Stimulated activated CD4-positive, alpha-beta T cell treated with anti-CD3 and anti-CD28 coated beads, Interleukin-4, amount 100 ng/mL, for 48 hours (primary cell): ENCODE measurements around the gene S100A9.
A peak's percentile ranks its signal among the peaks of the same experiment; 100 is the strongest.
"Not testable (repeated sequence)": the region's sequence is repeated elsewhere in the genome, so short reads cannot be mapped to it uniquely, and the experiment has no call there.

Experiments used
- DNase-seq, 2 donors: peaks; one replicate each; pipeline ENCODE4 v3.0.0-alpha.2; 2020; ENCODE audit warnings: low read depth in 2 of 2

Gene S100A9

DNA sequence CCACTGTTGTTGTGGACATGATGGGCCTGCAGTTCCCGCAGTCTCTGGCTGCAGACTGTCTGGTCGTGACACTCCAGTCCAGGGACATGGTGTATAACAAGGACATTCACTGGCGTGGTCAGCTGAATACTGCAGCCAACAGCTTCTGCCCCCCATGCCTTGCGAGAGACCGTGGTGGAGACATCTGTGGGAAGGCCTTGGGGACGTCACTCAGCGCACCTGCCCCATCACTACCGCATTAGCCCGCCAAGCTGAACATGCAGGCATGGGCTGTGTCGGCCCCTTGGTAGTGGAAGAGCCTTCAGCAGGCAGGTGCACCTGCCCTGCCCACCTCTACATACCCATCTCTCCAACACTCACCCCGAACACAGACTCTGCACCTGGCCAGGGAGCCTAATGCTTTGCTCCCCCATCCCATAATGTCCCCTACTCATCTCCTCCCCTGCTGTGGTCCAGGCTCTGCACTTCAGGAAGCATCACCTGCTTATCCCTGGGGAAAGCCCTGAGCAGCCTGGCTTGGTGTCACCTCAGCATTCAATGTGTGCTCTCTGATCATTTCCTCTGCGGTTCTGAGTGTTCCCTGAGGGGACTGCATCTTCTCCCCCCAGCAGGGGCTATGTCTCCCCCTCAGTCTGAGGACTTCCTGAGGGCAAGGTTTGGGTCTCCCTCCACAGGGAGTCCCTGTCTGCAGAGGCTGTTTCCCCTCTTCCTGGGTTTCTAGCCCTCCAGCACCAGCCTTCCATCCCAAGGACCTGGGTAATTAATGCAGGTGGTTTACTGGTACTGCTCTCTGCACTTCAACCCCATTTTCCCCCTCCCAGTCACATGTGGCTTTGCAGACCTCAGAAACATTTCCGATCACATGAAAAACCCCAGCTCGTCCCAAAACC lies 12.2 kb upstream of the S100A9 start:
- no peak for DNase-seq

DNA sequence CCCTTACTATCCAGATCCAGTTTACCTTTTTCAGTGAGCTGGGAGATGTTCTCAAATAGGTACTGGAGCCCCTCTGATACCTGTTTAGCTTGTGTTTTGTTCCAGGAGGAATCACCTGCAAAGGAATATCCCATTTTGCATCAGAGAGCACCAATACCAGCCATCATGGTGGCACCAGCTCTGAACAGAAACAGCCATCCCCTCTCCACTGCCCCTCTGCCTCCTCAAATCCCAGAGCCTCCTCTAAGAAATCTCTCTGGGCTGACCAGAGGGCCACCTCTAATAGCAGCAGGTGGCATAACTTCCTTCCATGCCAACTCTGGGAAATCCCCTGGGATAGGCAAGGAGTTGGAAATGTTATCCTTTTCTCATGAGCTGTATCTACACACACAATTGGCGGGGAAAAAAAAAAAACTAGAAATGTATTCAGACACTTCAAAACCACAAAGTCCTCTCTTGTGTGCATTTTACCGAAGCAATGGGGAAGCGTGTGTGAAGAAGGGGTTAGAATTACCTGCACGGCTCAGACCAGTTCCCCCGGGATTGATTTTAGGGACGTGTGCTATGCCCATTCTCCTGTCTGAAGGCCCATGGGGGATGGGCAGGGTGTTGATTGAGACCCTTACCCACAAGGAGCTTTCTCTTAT lies 11.5 kb upstream of the S100A9 start:
- DNase-seq, result no peak

DNA sequence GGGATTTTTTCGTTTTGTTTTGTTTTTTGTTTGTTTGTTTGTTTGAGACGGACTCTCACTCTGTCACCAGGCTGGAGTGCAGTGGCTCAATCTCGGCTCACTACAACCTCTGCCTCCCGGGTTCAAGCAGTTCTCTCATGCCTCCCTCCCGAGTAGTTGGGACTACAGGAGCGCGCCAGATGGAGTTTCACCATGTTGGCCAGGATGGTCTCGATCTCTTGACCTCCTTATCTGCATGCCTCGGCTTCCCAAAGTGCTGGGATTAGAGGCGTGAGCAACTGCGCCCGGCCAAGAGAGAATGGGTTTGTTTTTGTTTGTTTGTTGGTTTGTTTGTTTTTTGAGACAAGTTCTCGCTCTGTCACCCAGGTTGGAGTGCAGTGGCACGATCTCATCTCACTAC lies 10.6 kb upstream of the S100A9 start:
- DNase-seq, result not testable (repeated sequence)

DNA sequence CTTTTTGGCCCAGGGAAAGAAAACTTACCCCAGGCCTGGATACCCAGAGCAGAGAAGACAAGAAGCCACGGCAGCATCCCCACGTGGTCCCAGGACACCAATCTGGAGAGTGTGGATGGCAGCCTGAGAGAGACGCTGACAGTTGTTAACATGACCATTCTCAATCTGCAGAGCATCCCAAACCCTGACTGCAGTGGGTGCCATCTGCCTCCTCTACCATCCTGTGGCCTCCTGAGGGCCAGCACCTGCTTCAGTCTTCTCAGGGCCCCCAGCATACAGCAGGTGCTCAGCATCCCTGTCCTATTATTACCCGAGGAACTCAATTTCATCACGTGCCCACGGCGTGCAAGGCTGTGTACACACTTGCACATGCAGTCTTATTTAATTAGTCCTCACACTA lies 9.8 kb upstream of the S100A9 start:
- no peak for DNase-seq

DNA sequence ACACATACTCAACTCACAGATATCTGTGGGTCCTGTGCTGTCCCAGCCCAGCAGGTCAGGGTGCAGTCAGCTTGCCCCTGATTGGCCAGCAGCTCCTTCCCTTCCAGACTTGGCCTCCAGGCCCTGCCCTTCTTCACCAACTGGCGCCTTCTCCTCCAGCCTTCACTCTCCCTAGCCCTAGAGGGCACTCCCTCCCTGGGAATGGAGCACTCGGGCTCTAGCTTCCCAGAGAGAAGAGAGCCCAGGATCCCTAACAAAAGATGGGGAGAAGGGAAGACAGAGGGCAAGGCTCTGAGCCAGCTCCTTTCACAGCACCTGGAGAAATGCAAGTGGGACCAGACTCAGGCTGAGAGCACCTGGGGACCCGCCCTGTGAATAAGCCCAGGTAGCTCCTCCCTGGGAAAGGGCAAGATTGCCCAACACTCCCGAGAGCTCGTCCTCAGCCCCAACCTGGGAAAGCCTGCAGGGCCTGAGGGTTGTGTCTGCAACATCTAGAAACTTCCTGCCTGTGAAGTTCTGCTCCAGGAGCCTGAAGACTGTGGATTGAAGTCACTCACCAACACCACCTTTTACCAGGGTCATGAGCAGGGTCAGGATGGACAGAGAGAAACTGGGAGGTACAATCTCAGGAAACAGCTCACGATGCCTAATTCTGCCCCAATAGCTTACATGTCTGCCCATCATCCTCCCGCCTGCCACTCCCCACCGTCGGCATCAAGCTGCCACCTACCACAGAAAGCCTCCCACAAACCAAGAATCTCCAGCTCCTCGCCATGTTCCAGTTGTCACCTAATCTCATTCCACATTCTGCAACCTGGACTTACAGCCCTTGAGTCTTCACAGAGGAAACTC lies 8.9 kb upstream of the S100A9 start, which contains the start of gene PGLYRP4:
Gene PGLYRP4 (minus strand): TSS at position 331 of the 852 bp plus-strand sequence. CDS start 909 bp downstream, outside the sequence.
- no peak for DNase-seq

DNA sequence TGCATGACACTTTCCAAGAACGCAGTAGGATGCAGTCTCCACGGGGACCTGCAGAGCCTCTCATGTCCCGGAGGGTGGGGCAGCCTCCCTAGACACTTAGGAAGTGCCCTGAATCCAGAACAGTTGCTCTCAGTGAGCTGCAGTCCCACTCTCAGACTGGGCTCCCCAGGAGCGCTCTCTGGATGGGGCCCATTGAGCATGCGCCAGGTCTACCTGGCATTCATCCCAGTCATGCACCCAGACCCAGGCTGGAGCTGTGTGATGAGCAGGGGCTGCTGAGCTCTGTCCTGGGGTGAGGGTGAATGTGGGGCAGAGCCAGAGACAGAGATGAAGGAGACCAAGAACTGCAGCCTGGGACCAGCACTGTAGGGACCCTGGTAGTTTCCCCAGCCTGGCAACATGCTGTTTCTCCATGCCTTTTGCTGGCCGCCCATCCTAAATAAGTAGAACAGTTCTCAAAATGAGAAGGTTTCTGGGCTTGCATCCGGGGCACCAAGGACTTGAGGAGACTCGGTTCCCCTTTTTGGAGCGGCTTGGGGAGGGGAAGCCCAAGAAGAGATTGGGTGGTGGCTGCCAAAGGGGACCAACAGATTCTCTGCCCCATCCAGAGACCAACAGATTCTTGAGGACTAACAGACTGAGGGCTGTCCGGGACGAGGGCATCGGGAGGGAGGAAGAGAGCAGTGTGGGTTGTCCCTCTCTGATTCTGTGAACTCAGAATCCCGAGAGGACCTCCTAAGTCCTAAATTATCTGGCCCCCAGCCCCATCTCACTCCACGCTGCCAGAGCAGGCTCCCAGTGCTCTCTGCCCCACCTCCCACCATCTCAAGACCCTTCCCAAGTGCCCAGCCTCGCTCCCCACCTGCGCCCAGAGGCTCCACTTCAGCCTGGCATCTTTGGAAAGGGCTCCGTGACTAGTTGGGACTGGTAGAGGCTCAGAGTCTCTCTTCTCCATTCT lies 8.0 kb upstream of the S100A9 start:
- no peak for DNase-seq

DNA sequence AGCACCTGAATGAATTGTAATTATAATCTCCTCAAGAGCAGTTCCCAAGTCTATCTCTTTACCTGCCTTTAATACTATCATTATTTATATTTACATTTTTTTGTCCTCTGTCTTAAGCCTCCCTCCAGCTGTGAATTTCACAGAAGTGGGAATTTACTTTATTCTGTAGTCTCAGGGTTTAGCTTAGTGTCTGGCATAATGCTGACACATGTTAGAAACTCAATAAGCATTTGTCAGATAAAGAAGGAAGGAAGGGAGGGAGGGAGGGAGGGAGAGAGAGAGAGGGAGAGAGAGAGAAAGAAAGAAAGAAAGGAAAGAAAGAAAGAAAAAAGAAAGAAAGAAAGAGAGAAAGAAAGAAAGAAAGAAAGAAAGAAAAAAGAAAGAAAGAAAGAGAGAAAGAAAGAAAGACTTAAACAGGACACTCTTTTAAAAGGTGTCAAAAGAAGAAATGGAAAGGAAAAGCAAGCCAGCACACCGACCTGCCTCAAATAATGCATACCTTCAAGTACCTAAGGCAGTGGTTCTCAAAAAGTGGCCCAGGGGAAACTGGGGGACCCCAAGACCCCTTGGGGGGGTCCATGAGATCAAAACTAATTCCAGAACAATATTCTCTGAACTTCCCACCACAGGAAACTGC lies 7.2 kb upstream of the S100A9 start:
- no peak for DNase-seq

DNA sequence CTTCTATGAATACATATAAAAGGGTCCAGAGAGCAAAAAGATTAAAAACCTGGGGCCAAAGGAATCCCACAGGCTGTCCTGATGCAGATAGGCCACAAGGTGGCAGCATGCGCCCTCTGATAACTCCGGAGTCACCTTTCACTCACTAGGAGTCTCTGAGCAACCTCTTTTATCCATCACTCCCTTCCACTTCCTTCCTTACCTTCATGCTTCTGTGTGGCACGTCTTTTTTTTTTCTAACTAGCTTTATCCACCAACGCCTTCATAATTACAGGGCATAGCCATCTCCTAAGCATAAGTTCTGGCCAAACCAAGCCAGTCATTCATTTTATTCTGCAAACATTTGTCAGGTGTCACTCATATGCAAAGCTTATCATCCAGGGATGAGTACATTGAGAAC lies 5.1 kb upstream of the S100A9 start:
- peak; percentile 35 to 49 for DNase-seq

DNA sequence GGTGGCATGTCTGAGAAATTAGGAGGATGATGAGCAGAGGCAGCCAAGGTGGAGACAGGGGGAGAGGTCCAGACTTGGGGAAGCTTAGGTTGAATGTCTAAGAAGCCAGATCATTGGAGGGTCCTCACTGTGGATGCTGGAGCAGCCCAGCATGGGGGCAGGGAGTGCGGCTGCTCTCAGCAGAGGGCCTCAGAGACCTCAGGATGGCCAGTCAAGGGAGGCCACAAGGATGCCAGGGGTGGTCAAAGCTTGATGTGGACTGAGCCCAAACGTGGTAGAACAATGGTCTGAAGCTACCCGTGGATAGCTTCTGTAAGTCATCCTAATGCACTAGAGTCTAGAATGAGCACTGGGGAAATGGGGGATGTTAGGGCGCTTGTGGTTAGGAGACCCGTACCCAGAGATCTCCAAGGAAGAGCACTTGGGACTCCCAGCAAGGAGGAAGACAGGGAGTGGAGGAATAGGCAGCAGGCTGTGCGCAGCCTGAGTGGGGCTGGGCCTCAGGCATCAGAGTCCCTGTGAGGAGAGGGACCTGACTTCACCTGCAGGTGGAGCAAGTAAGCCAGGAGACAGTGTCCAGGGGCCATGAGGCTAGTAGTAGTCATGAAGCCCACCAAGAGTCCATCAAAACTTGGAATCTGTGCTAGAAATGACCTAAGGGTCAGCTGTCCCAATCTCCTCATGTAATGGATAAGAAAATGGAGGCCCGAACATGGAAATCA lies 4.3 kb upstream of the S100A9 start:
- no peak for DNase-seq

DNA sequence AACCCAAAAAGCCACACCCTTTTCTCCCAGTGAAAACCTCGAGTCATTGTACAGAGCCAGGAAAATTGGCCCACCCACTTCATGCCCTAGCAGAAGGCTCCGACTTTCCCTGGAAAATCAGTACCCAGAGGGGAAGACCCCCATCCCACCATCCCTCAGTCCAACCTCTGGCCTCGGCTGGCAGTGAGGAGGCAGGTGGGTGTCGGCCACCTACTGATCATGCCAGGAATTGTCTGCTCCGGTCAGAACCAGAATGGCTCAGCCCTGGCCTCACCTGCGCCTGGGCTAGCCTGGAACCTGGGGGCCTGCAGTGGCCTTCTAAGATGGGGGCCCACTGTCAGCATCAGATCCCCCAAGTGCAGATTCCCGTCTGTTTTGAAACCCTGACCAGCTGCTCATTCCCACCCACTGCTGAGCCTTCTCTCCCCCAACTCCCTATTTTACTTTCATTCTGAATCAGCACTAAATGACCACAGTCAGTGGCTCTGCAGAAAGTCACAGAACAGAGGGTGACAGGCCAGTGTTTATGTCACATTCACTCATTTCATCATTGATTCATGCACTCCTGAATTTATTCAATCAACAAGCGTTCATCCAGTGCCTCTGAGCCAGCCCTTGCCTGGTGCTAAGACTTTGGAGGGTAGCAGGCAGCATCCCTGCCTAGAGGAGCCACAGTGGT lies 3.0 kb upstream of the S100A9 start:
- DNase-seq, result no peak

DNA sequence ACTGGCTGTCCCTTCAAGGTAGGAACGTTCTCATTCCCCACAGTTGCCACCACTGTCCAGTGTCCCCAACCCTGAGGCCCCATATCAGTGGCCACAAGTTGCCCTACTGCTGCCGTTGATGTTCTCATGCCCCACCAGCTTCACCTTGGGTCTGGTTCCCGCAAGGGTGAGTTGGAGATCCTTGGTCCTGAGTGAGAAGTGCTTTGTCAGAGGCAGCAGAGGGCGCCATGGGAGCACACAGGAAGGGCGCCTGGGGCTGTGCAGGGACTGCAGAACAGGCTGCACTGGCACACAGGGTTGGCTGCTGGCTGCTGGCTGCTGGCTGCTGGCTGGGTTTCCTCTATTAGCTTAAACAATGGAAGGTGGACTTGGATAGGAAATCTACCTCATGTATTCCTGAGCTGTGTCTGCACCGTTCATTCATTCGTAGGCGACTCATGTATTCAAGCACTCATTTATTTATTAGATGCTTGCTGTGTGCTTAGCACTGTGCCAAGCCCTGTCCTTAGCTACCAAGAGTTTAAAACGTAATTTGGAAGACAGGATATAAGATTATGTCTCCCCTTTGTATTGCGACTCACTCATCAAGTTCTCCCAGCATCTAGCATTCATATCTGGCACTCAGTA lies 2.1 kb upstream of the S100A9 start:
- DNase-seq, result peak; percentile 20 to 46

DNA sequence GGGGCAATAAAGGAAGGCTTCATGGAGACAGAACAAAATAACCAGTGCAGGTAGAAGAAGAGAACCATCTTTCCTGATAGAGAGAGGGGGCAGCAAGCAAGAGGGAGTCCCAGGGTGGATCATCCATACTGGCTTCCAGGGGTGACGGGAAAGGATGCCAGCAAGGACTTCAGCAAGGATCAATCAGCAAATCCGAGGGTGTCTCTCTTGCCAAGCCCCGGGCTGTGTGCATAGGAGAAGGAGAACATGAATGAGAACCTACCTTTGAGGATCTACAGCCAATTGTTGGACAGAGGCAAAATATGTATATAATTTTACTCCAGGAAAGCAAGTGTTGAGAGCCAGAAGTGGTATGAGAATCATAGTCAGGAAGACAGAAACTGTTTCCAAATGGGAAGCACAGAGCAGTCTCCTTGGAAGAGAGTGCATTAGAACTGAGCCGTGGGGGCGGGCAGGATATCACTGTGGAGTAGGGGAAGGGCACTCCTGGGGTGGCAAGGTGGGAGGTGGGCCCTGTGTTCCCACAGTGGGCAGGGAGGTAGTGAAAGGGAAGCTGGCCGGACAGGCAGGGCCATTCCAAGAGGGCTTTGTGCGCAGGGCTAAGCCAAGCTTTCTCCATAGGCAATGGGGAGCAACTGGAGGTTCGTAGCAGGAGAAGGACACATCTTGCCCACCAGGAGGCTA lies 1.1 kb upstream of the S100A9 start:
- DNase-seq, result no peak

DNA sequence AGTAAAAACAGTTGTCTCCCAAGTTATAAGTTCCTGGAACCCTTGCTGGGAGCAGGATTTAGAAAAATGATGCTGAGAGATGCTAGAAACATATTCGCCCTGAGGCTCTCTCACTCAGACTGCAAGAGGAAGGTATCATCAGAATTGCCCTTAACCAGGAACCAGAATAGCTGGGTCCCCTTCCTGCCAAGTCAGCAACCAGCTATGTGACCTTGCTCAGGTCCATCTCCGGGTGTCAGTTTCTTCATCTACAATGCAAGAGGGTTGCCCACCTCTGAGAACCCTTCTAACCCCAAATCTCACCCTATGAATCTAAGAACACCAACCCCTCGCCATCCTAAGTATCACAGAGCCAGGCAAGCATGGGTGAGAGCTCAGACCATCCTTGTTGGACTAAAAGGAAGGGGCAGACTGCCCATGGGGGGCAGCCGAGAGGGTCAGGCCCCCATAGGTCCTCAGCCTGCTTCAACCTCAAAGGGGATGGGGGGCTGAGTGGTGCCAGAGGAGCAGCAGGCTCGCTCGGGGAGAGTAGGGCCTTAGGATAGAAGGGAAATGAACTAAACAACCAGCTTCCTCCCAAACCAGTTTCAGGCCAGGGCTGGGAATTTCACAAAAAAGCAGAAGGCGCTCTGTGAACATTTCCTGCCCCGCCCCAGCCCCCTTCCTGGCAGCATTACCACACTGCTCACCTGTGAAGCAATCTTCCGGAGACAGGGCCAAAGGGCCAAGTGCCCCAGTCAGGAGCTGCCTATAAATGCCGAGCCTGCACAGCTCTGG lies 390 bp upstream of the S100A9 start:
- no peak for DNase-seq

DNA sequence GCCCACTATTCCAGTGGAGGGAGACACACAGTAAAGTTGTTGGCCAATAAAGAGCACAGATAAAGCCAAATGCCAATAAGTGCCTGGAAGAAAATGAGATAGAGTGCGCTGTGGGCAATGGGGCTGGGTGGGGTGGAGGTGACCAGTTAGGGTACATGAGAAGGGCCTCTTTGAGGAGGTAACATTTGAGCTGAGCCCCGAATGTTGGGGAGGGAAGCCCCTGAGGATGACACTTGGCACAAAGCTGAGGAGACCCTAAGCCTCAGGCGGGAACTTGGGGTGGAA lies 979 bp downstream of the S100A9 start:
- no peak for DNase-seq

DNA sequence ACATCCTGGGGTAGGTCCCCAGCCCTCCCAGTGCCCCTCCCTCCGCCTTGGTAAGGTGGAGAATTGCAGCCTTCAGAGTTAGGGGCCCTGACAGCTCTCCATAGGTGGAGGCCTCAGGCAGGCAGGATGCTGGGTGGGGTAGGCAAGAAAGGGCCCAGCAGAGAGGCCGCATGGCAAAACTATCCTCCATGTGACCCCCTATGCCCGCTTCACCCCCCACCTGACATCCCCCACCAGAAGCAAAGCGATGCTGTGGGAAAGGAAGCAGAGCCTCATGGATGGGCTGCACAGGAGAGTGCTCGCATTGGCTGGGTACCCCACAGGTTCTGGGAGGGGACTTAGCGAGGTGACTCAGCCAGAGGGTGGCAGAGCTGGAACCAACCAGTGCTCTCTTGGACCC lies 1.6 kb downstream of the S100A9 start:
- DNase-seq, result no peak

DNA sequence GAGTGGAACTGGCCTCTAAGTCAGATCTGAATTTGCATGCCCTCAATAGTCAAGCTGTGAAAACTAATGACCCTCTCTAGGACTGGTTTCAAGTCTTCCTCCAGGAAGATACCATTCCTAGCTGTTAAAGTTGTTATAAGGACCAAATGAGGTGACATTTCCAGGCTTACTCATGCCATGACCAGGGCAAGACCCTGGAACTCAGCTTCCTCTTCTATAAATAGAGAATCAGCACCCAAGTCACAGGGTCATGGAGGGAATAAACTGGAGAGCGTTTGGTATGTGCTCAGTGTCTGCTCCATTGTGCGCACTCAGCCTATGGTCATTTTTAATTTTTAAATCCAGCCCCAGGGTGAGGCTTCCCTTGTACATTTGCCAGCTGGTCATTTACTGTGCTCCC lies 2.5 kb downstream of the S100A9 start:
- no peak for DNase-seq

DNA sequence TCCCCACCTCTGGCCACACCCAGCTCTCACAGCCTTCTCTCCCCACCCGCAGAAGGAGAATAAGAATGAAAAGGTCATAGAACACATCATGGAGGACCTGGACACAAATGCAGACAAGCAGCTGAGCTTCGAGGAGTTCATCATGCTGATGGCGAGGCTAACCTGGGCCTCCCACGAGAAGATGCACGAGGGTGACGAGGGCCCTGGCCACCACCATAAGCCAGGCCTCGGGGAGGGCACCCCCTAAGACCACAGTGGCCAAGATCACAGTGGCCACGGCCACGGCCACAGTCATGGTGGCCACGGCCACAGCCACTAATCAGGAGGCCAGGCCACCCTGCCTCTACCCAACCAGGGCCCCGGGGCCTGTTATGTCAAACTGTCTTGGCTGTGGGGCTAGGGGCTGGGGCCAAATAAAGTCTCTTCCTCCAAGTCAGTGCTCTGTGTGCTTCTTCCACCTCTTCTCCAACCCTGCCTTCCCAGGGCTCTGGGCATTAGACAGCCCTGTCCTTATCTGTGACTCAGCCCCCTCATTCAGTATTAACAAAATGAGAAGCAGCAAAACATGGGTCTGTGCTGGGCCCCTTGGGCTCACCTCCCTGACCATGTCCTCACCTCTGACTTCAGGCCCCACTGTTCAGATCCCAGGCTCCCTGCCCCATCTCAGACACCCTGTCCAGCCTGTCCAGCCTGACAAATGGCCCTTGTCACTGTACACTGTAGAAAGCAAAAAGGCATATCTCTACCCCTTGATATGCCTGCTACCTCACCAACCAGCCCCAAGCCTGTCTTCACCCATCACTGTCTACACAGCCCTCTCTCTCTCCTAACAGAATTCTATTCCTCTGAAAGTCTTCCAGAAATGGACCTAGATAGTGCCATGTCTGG lies 3.2 kb downstream of the S100A9 start:
- no peak for DNase-seq
